ENCODE data around the gene PRR23E.

PRR23E gene

DNA sequence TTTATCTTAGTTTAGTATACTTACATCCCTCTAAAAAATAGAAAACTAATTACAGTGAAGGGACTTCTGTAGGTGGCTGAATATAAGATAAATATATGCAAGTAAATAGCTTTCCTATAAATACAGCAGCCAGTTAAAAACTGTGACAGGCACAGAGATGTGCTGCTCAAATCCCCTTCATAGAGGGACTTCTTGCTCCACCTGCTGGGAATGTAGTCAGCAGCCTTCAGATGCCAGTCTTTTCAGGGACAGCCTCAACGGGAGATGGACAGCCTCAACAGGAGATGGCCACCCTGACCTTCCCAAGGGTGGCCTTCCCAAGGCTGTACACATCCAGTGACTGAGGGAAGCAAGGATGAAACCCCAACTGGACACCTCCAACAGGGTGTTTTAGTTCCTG is 15.7 kb upstream of the PRR23E start:
- TF ChIP-seq, protein P1, sequence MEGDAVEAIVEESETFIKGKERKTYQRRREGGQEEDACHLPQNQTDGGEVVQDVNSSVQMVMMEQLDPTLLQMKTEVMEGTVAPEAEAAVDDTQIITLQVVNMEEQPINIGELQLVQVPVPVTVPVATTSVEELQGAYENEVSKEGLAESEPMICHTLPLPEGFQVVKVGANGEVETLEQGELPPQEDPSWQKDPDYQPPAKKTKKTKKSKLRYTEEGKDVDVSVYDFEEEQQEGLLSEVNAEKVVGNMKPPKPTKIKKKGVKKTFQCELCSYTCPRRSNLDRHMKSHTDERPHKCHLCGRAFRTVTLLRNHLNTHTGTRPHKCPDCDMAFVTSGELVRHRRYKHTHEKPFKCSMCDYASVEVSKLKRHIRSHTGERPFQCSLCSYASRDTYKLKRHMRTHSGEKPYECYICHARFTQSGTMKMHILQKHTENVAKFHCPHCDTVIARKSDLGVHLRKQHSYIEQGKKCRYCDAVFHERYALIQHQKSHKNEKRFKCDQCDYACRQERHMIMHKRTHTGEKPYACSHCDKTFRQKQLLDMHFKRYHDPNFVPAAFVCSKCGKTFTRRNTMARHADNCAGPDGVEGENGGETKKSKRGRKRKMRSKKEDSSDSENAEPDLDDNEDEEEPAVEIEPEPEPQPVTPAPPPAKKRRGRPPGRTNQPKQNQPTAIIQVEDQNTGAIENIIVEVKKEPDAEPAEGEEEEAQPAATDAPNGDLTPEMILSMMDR (IDR thresholded peaks at IDR 0.05; ENCODE audit: low read depth, low read length), result no peak
- no peak overlapping the region for H3K4me3 ChIP-seq (ENCODE audit: low read depth, low read length)

GRCh38 chr3:127180859-127181258 is 12.1 kb upstream of the PRR23E start:
- H3K4me3 ChIP-seq (ENCODE audit: low read depth, low read length), result no peak overlapping the region
- TF ChIP-seq, protein P1 (IDR thresholded peaks at IDR 0.05; ENCODE audit: low read depth, low read length), result no peak

GRCh38 chr3:127182431-127182830 is 10.5 kb upstream of the PRR23E start:
- no peak overlapping the region for H3K4me3 ChIP-seq (ENCODE audit: low read depth, low read length)
- TF ChIP-seq, protein P1 (IDR thresholded peaks at IDR 0.05; ENCODE audit: low read depth, low read length), result no peak

GRCh38 chr3:127182848-127183714 is 9.8 kb upstream of the PRR23E start:
- TF ChIP-seq, protein P1 (IDR thresholded peaks at IDR 0.05; ENCODE audit: low read depth, low read length), result no peak
- no peak overlapping the region for H3K4me3 ChIP-seq (ENCODE audit: low read depth, low read length)

GRCh38 chr3:127183931-127184869 is 8.7 kb upstream of the PRR23E start:
- no peak overlapping the region for H3K4me3 ChIP-seq (ENCODE audit: low read depth, low read length)
- TF ChIP-seq, protein P1 (IDR thresholded peaks at IDR 0.05; ENCODE audit: low read depth, low read length), result no peak

- no peak overlapping the region for H3K4me3 ChIP-seq (ENCODE audit: low read depth, low read length)
- TF ChIP-seq, protein P1 (IDR thresholded peaks at IDR 0.05; ENCODE audit: low read depth, low read length), result no peak
Measured at GRCh38 chr3:127184870-127185216, 8.1 kb upstream of the PRR23E start.

- H3K4me3 ChIP-seq (ENCODE audit: low read depth, low read length), result no peak overlapping the region
- TF ChIP-seq, protein P1 (IDR thresholded peaks at IDR 0.05; ENCODE audit: low read depth, low read length), result no peak
Measured at GRCh38 chr3:127185268-127185667, 7.7 kb upstream of the PRR23E start.

All from WI38 (cell line).